IMR-90 (cell line): ENCODE data around the gene HNRNPC.

Experiments
- BHLHE40 ChIP-seq: fragments of 150-350 bp; IDR thresholded peaks from 2 replicates; pipeline ENCODE4 v1.6.1; 2016; ENCODE audit warnings: mild to moderate bottlenecking, low read depth, low read length
- CEBPB ChIP-seq: IDR thresholded peaks from 2 replicates; pipeline ENCODE4 v1.6.1; 2012; ENCODE audit warnings: low read depth, low read length, improper control_type of control experiment
- CTCF ChIP-seq: conservative IDR thresholded peaks from 2 replicates; pipeline ENCODE4 v1.5.1; 2012; ENCODE audit warnings: mild to moderate bottlenecking, low read depth, low read length, improper control_type of control experiment
- ELK1 ChIP-seq: fragments of 150-350 bp; IDR thresholded peaks from 2 replicates; pipeline ENCODE4 v1.6.1; 2016; ENCODE audit warnings: low read depth, mild to moderate bottlenecking, low read length, moderate library complexity, borderline replicate concordance
- FOS ChIP-seq: fragments of 150-350 bp; IDR thresholded peaks from 2 replicates; pipeline ENCODE4 v1.6.1; 2016; ENCODE audit warnings: low read depth, low read length
- MAFK ChIP-seq: IDR thresholded peaks from 2 replicates; pipeline ENCODE4 v1.6.1; 2012; ENCODE audit warnings: low read depth, low read length, improper control_type of control experiment
- MAZ ChIP-seq: IDR thresholded peaks from 2 replicates; pipeline ENCODE4 v1.6.1; 2012; ENCODE audit warnings: low read depth, mild to moderate bottlenecking, low read length, improper control_type of control experiment, moderate library complexity, borderline replicate concordance
- MXI1 ChIP-seq: IDR thresholded peaks from 2 replicates; pipeline ENCODE4 v1.6.1; 2012; ENCODE audit warnings: low read depth, mild to moderate bottlenecking, low read length, moderate library complexity, borderline replicate concordance
- POLR2A ChIP-seq: IDR thresholded peaks from 2 replicates; pipeline ENCODE4 v1.6.1; 2012; ENCODE audit warnings: mild to moderate bottlenecking, low read depth, low read length
- RAD21 ChIP-seq: IDR thresholded peaks from 2 replicates; pipeline ENCODE4 v1.6.1; 2012; ENCODE audit warnings: low read length, improper control_type of control experiment
- RFX5 ChIP-seq: IDR thresholded peaks from 2 replicates; pipeline ENCODE4 v1.8.0; 2012; ENCODE audit warnings: low read depth, mild to moderate bottlenecking, low read length, moderate library complexity
- SMC3 ChIP-seq: fragments of 150-350 bp; IDR thresholded peaks from 2 replicates; pipeline ENCODE4 v1.6.1; 2016; ENCODE audit warnings: low read depth, mild to moderate bottlenecking, antibody characterized with exemption, low read length, moderate library complexity
- USF2 ChIP-seq: fragments of 150-350 bp; IDR thresholded peaks from 2 replicates; pipeline ENCODE4 v1.6.1; 2017; ENCODE audit warnings: mild to moderate bottlenecking, antibody characterized with exemption, low read length, low read depth

- TF ChIP-seq CTCF (no peak), POLR2A (no peak), MAFK (no peak), RAD21 (no peak), SMC3 (no peak), MXI1 (no peak), USF2 (no peak), BHLHE40 (no peak), FOS (no peak), CEBPB (no peak), MAZ (no peak), RFX5 (no peak), ELK1 (no peak)
These were observed 74.6 kb downstream of the HNRNPC start for GRCh38 chr14:21194597-21194996.
